Stomach (tissue), 4 donors: ENCODE results near the gene PEMT.

Experiments
- EP300 ChIP-seq: sonication (generic); formaldehyde crosslinking; IDR thresholded peaks from one replicate; pipeline ENCODE4 v1.6.1; 2017; ENCODE audit warnings: antibody characterized with exemption
- POLR2A ChIP-seq, 4 donors: fragments of 450-650 bp; IDR thresholded peaks; one replicate each; pipeline ENCODE4 v1.6.1; 2016; ENCODE audit warnings: antibody characterized with exemption in 4 of 4, control low read depth in 2 of 4, mild to moderate bottlenecking in 1 of 4, moderate library complexity in 1 of 4
- TF ChIP-seq, protein P1 (sequence below), 7 experiments: fragments of 450-650 bp in 4 of 7; fragments of 200-600 bp in 3 of 7; sonication (generic) in 3 of 7; IDR thresholded peaks; one replicate each; pipeline ENCODE4 v1.5.1; 2016 to 2019; ENCODE audit warnings: antibody characterized with exemption in 7 of 7, control low read depth in 2 of 7, mild to moderate bottlenecking in 1 of 7

DNA sequence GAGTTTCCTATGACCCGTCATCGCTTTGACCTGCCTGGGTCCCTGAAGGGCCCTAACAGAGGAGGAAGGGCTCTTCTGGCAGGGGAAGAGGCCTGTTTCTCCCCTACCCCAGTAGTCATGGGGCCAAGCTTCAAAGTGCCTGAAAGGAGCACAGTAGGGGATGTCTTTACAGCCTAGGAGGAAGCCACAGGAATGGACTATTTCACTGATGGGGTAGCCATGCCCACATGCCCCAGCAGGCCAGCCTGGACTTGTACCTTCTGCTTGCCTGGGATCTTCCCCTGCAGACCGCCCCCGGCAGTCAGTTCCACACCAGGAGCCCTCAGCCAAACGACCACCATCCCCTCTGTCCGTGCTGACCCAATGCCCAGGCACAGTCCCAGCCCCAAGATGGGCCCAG is 41.8 kb upstream of the PEMT start:
- TF ChIP-seq, protein P1, sequence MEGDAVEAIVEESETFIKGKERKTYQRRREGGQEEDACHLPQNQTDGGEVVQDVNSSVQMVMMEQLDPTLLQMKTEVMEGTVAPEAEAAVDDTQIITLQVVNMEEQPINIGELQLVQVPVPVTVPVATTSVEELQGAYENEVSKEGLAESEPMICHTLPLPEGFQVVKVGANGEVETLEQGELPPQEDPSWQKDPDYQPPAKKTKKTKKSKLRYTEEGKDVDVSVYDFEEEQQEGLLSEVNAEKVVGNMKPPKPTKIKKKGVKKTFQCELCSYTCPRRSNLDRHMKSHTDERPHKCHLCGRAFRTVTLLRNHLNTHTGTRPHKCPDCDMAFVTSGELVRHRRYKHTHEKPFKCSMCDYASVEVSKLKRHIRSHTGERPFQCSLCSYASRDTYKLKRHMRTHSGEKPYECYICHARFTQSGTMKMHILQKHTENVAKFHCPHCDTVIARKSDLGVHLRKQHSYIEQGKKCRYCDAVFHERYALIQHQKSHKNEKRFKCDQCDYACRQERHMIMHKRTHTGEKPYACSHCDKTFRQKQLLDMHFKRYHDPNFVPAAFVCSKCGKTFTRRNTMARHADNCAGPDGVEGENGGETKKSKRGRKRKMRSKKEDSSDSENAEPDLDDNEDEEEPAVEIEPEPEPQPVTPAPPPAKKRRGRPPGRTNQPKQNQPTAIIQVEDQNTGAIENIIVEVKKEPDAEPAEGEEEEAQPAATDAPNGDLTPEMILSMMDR (IDR thresholded peaks at IDR 0.05) = no peak
- TF ChIP-seq POLR2A (IDR thresholded peaks at IDR 0.05) (no peak), EP300 (no peak)
